ENCODE results near the gene CTSL.
A peak's percentile ranks its signal among the peaks of the same experiment; 100 is the strongest.

CTSL gene

DNA sequence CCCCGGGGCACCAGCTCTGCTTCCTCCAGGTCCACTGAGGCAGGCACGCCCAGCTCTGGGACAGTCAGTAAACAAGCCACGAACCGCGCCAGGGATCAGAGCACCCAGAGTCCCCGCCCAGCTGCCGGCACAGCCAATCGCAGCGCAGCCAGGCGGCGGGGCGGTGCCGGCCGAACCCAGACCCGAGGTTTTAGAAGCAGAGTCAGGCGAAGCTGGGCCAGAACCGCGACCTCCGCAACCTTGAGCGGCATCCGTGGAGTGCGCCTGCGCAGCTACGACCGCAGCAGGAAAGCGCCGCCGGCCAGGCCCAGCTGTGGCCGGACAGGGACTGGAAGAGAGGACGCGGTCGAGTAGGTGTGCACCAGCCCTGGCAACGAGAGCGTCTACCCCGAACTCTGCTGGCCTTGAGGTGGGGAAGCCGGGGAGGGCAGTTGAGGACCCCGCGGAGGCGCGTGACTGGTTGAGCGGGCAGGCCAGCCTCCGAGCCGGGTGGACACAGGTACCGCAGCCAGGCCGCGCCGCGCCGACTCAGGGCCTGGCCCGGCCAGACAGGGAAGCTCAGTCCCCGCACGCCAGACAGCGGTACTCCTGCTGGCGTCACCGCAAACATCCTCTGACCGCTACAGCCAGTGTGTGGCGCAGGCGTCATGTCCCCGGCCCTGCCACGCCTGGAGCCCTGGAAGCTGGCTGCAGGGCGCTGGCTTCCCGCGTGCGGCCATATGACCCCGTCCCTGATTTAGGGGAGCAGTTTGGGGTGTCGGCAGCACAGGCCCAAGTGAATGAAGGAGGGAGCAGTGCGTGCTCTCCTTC, at the start of gene CTSL:
CTSL (plus strand) TSS at position 220 of the 810 bp plus-strand sequence. CDS start 1,485 bp downstream, outside the sequence.
- peak within 1 kb of the TSS; percentile 70 for H3K27ac ChIP-seq
- peak; percentile 48 for DNase-seq (ENCODE audit: low read depth, low spot score)

GRCh38 chr9:87676976-87677775, 48.7 kb upstream of the CTSL start:
- DNase-seq (ENCODE audit: low read depth, low spot score), result no peak
- H3K27ac ChIP-seq, result no peak overlapping the region

GRCh38 chr9:87677776-87678587, 47.9 kb upstream of the CTSL start:
- no peak overlapping the region for H3K27ac ChIP-seq
- DNase-seq (ENCODE audit: low read depth, low spot score), result no peak

- peak; percentile 12 for DNase-seq (ENCODE audit: low read depth, low spot score)
- H3K27ac ChIP-seq, result no peak overlapping the region
Observed at GRCh38 chr9:87678650-87679355, 47.1 kb upstream of the CTSL start.

- no peak for DNase-seq (ENCODE audit: low read depth, low spot score)
- H3K27ac ChIP-seq, result no peak overlapping the region
Observed at GRCh38 chr9:87681271-87682061, 44.5 kb upstream of the CTSL start.

- DNase-seq (ENCODE audit: low read depth, low spot score), result no peak
- H3K27ac ChIP-seq, result no peak overlapping the region
Observed at GRCh38 chr9:87682085-87682484, 43.8 kb upstream of the CTSL start.

DNA sequence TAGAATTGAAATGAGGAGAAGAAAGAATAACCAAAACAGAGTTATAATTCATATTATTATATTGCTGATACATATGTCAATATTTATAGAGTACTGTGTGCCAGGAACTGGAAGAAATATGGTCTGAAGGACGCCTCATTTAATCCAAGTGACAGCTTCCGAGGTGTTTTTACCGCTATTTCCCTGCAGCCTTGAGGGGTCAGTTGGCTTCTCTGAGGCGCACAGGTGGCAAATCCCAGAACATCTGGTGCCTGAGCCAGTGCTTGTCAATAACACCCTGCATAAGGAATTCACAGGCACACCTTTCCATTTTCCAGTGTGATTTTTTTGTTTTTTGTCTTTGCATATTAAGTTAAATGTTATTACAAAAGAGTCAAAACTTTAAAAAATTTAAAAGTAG, 43.3 kb upstream of the CTSL start:
- DNase-seq (ENCODE audit: low read depth, low spot score), result no peak
- no peak overlapping the region for H3K27ac ChIP-seq

DNA sequence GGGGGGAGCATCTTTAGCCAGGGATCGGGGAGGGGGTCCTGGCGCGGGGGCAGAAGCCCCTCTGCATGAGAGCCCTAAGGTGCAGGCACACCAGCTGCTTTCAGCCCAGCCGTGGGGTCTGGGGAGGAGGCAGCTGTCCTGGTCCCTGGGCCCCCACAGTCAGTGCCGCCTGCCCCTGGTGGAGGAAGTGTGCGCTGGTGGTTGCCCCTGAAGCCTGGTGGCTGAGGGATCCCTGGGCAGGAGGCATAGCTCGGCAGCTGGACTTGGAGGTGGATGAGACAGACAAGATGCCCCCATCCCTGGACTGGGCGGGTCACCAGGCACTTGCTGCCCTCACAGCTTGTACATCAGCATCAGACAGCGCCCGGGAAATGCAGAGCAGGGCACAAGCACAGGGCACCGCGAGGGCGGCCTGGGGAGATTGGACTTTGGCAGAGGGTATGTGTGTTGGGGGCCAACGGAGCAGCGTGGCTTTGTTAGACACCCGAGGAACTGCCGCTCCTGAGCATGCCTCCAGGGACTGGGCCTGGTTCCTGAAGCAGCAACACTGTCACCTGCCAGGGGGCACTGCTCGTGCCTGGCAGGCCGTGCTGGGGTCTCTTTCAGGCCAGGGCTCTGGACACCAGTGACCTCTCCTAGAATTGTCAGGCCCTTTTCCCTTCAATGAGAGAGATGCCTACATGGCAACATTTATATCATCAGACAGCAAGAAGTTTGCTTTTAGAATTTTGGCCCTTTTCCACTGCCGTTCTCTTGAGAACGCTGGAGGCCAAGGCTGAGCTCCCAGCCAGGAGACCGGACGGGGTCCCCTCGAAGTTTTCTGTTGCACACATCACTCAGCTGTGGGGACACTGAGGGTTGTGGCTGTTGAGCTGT, 41.9 kb upstream of the CTSL start:
- DNase-seq (ENCODE audit: low read depth, low spot score), result no peak
- H3K27ac ChIP-seq, result no peak overlapping the region

DNA sequence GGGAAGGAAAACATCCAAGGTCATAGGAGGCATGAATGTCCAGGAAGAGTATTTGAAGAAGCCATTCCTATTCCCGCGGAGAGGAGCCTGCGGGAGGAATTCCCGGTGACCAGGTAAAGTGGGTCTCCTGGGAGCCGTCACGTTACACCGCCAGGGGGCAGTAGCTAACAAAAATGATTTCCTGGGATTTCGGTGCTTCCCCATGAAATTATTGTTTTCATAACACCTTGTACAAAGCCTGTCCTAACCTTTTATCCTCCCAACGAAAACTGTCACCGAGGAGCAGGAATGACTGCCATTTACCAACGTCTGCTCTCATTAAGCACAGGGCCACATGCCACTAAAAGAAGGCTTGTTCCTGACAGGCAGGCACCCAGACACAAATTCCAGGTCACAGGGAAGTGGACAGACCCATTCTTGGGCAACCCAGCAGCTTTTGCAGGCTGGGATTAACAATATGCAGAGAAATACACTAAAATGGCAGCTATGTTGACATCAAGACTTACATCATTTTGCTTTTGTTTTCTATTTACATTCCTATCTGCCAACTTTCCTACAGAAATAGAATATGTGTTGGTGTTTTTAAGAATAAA, 41.2 kb upstream of the CTSL start:
- DNase-seq (ENCODE audit: low read depth, low spot score), result no peak
- no peak overlapping the region for H3K27ac ChIP-seq

DNA sequence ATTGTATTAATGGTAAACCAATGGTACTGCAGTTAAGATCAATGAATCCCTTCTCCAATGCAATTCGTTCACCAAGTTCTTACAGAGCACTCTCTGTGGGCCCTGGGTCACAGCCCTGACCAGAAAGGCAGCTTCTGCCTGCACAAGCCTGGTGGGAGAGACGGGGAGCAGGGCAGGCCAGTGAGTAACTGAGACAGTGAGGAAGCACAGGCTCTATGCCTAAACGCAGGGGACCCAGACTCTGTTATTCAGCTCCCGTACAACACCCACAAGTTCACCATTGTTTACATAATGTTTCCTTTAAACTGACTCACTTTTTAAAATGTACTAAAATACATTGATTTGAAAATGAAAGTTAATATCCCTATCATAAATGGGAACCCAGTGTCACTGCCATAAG, 40.5 kb upstream of the CTSL start:
- H3K27ac ChIP-seq, result no peak overlapping the region
- DNase-seq (ENCODE audit: low read depth, low spot score), result no peak

DNA sequence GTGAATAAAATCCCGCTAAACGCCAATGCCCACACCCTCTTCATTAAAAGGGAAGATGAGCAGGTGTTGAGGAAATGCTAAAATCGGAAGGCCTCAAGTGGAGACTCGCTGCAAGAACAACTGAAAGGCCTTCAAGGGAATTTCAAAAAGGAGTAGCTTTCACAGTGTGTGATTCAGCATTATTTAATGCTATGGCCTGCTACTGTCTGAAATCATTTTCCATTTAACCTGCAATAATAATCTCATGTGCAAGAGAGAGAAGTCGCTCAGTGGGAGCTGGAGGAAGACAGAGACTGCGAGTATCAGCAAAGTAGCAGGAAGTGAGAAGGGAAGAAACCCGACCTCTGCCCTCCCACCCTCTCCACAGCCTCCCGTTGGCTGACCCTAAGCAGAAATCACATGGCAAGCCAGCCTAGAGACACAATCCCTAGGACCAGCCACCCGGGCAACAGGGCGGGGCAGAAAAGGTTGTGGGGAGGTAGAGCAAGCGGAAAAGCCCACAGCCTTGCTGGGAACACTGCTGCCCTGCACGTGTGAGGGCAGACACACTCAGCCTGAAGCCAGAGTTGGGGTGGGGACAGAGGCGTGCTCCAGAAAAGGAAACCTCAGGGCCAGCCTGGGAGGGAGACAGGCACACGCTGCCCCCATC, 39.9 kb upstream of the CTSL start:
- H3K27ac ChIP-seq, result no peak overlapping the region
- no peak for DNase-seq (ENCODE audit: low read depth, low spot score)

DNA sequence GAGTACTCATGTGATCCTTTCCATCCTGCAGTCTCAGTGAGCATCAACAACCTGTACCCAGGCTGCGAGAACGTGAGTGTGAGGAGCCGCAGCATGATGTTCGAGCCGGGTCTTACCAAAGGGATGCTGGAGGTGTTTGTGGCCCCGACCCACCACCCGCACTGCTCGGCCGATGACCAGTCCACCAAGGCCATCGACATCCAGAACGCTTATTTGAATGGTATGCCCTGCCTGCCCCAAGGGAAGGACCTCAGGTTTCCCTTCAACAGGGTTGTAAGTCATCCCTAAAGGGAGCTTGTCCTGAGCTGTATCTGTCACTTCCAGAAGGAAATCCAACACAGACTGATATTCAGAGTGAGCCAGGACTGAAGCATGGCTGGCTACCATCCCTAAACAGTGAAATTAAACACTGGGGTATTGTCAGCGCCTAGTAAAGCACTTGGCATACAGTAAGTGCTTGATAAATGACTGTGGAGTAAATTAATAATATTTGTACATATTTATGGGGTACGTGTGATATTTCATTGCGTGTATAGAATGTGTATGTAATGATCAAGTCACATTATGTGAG, 39.3 kb upstream of the CTSL start:
- no peak for DNase-seq (ENCODE audit: low read depth, low spot score)
- H3K27ac ChIP-seq, result no peak overlapping the region

GRCh38 chr9:87687207-87687606, 38.7 kb upstream of the CTSL start:
- H3K27ac ChIP-seq, result no peak overlapping the region
- no peak for DNase-seq (ENCODE audit: low read depth, low spot score)

GRCh38 chr9:87694236-87694755, 31.6 kb upstream of the CTSL start:
- DNase-seq (ENCODE audit: low read depth, low spot score), result no peak

GRCh38 chr9:87695523-87695922, 30.4 kb upstream of the CTSL start:
- no peak overlapping the region for H3K27ac ChIP-seq
- DNase-seq (ENCODE audit: low read depth, low spot score), result no peak

More at GRCh38 chr9:87694236-87694755, 31.6 kb upstream of the CTSL start:
- H3K27ac ChIP-seq, result no peak overlapping the region

DNA sequence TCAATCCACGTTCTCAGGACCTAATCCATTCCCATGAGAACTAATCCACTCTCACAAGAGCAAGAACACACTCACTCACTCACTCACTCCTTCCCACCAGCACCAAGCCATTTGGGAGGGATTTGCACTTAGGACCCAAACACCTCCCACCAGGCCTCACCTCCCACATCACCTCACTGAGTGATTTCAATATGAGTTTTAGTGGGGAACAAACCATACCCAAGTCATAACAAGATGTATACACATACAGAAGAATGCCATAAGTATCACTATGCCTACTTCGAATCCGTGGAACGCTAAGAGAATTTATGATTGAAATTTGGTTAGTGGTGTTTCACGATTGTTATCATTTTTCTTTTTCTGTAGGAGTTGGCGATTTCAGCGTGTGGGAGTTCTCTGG, 29.3 kb upstream of the CTSL start:
- DNase-seq (ENCODE audit: low read depth, low spot score), result no peak
- no peak overlapping the region for H3K27ac ChIP-seq

Measured in epithelial cell of prostate (primary cell).